LNCaP clone FGC (cell line): ENCODE data around the gene CALM3.

Experiments
- DNase-seq: peaks from one replicate; pipeline ENCODE4 v3.0.0-alpha.2; 2011; ENCODE audit warnings: low read depth
- H3K4me3 ChIP-seq: 2 replicates; pipeline ENCODE4 v1.5.1; 2011; ENCODE audit warnings: mild to moderate bottlenecking, low read depth, low read length, control low read depth
- TF ChIP-seq, protein P1 (sequence below): IDR thresholded peaks from 2 replicates; pipeline ENCODE4 v1.5.1; 2012; ENCODE audit warnings: mild to moderate bottlenecking; ENCODE audit not compliant: control insufficient read depth, insufficient read depth; ENCODE audit errors: extremely low read depth

CALM3 gene

DNA sequence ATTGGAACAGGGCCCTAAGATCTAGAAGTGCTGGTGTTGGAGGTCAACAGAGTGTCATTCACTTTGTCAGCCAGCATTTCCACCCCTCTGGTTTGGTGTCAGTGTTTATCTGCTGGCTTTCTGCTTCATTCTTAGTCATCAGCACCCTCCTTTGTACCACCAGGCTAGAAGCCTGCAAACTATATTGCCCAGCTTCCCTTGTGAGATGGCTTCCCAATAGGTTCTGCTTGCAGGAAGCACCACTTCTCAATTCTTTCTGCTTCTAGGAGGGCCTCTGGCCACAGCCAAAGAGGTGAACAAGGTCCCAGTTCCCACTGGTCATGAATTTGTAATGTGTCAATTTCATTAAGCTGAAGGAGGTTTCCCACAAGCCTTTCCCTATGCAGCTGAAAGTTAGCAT lies 36.4 kb upstream of the CALM3 start:
- DNase-seq, result no peak
- TF ChIP-seq, protein P1, sequence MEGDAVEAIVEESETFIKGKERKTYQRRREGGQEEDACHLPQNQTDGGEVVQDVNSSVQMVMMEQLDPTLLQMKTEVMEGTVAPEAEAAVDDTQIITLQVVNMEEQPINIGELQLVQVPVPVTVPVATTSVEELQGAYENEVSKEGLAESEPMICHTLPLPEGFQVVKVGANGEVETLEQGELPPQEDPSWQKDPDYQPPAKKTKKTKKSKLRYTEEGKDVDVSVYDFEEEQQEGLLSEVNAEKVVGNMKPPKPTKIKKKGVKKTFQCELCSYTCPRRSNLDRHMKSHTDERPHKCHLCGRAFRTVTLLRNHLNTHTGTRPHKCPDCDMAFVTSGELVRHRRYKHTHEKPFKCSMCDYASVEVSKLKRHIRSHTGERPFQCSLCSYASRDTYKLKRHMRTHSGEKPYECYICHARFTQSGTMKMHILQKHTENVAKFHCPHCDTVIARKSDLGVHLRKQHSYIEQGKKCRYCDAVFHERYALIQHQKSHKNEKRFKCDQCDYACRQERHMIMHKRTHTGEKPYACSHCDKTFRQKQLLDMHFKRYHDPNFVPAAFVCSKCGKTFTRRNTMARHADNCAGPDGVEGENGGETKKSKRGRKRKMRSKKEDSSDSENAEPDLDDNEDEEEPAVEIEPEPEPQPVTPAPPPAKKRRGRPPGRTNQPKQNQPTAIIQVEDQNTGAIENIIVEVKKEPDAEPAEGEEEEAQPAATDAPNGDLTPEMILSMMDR, result no peak
- no peak overlapping the region for H3K4me3 ChIP-seq

DNA sequence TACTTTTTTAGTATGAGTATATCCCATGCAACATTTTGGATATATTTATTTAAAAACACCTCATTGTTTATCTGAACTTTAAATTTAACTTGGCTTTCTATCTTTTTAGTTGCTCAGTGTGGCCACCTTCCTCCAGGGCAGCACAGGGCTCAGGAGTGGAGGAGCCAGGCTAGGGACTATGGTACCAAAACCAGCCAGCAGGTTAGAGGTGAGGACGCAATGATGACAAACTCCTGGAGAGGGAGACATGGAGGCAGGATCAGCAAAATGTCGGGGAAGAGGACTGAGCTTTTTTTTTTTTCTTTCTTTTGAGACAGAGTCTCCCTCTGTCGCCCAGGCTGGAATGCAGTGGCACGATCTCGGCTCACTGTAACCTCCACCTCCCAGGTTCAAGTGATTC lies 29.6 kb upstream of the CALM3 start:
- H3K4me3 ChIP-seq, result no peak overlapping the region
- DNase-seq, result no peak
- TF ChIP-seq, protein P1, result peak; percentile 15; the same call in 1 of the 2 replicates

DNA sequence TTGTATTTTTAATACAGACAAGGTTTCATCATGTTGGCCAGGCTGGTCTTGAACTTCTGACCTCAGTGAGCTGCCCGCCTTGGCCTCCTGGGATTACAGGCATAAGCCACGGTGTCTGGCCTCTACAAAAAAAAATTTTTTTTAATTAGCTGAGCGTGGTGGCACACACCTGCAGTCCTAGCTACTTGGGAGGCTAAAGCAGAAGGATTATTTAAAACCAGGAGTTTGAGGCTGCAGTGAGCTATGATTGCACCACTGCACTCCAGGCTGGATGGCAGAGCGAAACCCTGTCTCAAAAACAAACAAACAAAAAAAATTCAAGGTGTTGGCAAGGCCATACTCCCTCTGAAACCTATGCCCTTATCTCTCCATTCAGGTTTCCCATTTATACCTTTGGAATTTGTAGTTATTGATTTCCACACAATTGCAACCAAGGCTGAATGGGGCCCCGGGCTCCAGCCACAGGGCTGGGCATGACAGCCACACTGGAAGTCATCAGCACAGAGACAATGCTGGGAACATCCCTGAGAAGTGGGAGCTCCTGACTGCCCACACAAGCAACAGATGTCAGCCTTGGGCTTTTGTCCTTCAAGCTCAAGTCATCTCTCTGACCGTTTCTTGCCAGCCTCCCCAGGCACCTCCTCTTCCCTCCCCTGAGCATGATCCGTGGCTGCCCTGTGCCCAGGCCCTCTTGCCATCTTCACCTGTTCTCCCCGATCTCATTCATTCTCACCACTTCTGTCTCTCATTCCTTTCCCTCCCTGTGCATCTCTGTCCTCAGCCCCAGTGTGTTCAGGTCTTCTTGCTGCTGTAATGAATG lies 27.2 kb upstream of the CALM3 start:
- TF ChIP-seq, protein P1, result no peak

DNA sequence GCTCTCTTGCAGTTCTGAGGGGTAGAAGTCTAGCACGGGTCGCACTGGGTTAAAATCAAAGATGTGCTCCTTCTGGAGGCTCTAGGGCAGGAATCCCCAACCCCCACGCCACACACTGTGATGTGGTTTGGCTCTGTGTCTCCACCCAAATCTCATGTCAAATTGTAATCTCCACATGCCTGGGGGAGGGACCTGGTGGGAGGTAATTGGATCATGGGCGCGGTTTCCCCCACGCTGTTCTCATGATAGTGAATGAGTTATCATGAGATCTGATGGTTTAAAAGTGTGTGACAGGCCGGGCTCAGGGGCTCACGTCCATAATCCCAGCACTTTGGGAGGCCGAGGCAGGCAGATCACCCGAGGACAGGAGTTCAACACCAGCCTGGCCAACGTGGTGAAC lies 26.6 kb upstream of the CALM3 start:
- H3K4me3 ChIP-seq, result no peak overlapping the region
- TF ChIP-seq, protein P1, result no peak
- DNase-seq, result no peak

More for the DNA sequence above, 27.2 kb upstream of the CALM3 start:
- no peak for DNase-seq
- H3K4me3 ChIP-seq, result no peak overlapping the region

DNA sequence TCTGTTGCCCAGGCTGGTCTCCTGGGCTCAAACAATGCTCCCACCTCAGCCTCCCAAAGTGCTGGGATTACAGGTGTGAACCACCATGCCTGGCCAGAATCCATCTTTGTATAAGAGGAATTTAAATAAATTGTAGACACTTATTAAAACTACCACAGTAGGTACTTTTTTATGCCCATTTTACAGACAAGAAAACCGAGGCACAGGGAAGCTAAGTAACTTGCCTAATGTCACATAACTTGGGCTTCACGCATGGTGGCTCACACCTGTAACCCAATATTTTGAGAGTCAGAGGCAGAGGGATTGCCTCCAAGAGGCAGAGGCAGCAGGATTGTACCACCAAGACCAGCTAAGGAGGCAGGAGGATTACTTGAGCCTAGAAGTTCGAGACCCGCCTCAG lies 22.7 kb upstream of the CALM3 start:
- DNase-seq, result no peak
- no peak overlapping the region for H3K4me3 ChIP-seq
- TF ChIP-seq, protein P1, result no peak

DNA sequence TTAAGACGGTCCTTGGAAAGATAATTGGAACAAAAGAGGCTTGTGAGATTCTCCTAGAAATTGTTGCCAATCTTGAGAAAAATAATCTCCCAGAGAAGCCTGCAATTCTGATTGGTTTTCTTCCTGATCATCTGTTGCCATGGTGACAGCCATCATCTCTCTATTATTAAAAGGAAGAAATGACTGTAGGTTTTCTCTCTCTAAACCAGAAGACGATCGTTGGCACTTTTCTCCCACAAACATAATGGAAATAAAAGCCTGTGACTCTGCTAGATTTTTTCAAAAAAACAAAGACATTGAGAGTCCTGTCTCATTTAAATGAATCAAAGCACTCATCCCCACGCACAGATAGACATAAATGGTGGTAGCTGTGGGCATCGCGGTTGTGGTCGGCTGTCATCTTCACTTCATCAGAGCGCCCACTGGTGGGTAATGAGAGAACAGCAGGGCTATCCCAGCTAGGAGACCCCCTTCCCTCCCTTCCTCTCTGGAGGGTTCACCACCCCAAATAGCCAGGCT lies 21.7 kb upstream of the CALM3 start:
- no peak overlapping the region for H3K4me3 ChIP-seq
- no peak for DNase-seq
- TF ChIP-seq, protein P1, result 0 out of 2 replicates have a peak, but pooled peaks have one; percentile 1
